ENCODE data around the gene PPP4R1.

GRCh38 chr18:9563331-9563730 is 51.0 kb downstream of the PPP4R1 start:
- TF ChIP-seq, protein P1, sequence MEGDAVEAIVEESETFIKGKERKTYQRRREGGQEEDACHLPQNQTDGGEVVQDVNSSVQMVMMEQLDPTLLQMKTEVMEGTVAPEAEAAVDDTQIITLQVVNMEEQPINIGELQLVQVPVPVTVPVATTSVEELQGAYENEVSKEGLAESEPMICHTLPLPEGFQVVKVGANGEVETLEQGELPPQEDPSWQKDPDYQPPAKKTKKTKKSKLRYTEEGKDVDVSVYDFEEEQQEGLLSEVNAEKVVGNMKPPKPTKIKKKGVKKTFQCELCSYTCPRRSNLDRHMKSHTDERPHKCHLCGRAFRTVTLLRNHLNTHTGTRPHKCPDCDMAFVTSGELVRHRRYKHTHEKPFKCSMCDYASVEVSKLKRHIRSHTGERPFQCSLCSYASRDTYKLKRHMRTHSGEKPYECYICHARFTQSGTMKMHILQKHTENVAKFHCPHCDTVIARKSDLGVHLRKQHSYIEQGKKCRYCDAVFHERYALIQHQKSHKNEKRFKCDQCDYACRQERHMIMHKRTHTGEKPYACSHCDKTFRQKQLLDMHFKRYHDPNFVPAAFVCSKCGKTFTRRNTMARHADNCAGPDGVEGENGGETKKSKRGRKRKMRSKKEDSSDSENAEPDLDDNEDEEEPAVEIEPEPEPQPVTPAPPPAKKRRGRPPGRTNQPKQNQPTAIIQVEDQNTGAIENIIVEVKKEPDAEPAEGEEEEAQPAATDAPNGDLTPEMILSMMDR (IDR thresholded peaks at IDR 0.05): no peak
- TF ChIP-seq POLR2A (IDR thresholded peaks at IDR 0.05): no peak
